Kidney tubule cell (primary cell): ENCODE measurements around the gene SGSM1.

ENCODE experiments used
- DNase-seq: peaks from one replicate; pipeline ENCODE4 v3.0.0-alpha.2; 2018; ENCODE audit warnings: low spot score

SGSM1 gene

GRCh38 chr22:24952837-24953383 lies 146.9 kb downstream of the SGSM1 start:
- peak; percentile 83 for DNase-seq

GRCh38 chr22:24953384-24954113 lies 147.5 kb downstream of the SGSM1 start:
- peak; percentile 32 for DNase-seq

GRCh38 chr22:24954114-24954463 lies 148.1 kb downstream of the SGSM1 start:
- peak; percentile 52 for DNase-seq

GRCh38 chr22:24954856-24955255 lies 148.8 kb downstream of the SGSM1 start:
- no peak for DNase-seq

- peak; percentile 57 for DNase-seq
These were observed 151.0 kb downstream of the SGSM1 start for GRCh38 chr22:24957043-24957442.

- no peak for DNase-seq
These were observed 155.3 kb downstream of the SGSM1 start for GRCh38 chr22:24961217-24961844.

- DNase-seq: no peak
These were observed 156.1 kb downstream of the SGSM1 start for GRCh38 chr22:24962094-24962493.

- DNase-seq: no peak
These were observed 156.8 kb downstream of the SGSM1 start for GRCh38 chr22:24962835-24963234.

GRCh38 chr22:24964441-24964840 lies 158.4 kb downstream of the SGSM1 start:
- DNase-seq: no peak

GRCh38 chr22:24965822-24966626 lies 160.0 kb downstream of the SGSM1 start:
- DNase-seq: peak; percentile 61

GRCh38 chr22:24968066-24968561 lies 162.1 kb downstream of the SGSM1 start:
- peak; percentile 91 for DNase-seq

- DNase-seq: peak; percentile 46
These were observed 163.7 kb downstream of the SGSM1 start for GRCh38 chr22:24969560-24970301.

- no peak for DNase-seq
These were observed 166.4 kb downstream of the SGSM1 start for GRCh38 chr22:24972369-24972768.

GRCh38 chr22:24973872-24974271 lies 167.9 kb downstream of the SGSM1 start:
- no peak for DNase-seq

- no peak for DNase-seq
These were observed 169.2 kb downstream of the SGSM1 start for GRCh38 chr22:24975125-24975640.

- no peak for DNase-seq
These were observed 169.9 kb downstream of the SGSM1 start for GRCh38 chr22:24975813-24976341.

- DNase-seq: no peak
These were observed 170.6 kb downstream of the SGSM1 start for GRCh38 chr22:24976442-24977218.
